Activated T-helper 1 cell treated with anti-CD3 and anti-CD28 coated beads, Interleukin-12 subunit alpha, Interleukin-12 subunit beta, Interleukin-2, Interleukin-4 antibody, amounts not matched to agents 30 ng/mL and 10 ng/mL and 1 ng/mL, durations not matched to agents 14 hours and 24 hours and 36 hours (primary cell): ENCODE measurements around the gene OR10H2. TPM values are rescaled to one million over a fixed set of nuclear protein-coding genes. Genes with fewer than 3 reads are reported as not detected.
"Not testable (repeated sequence)": the region's sequence is repeated elsewhere in the genome, so short reads cannot be mapped to it uniquely, and the experiment has no call there.

ENCODE experiments used
- DNase-seq: peaks from one replicate; pipeline ENCODE4 v3.0.0; 2021; ENCODE audit warnings: low spot score
- H3K27ac Mint-ChIP-seq: one replicate; pipeline ENCODE4 v1.8.0; 2021; ENCODE audit warnings: mild to moderate bottlenecking, mixed read lengths
- H3K27me3 Mint-ChIP-seq: one replicate; pipeline ENCODE4 v1.8.0; 2022; ENCODE audit warnings: mild to moderate bottlenecking, moderate library complexity, mixed read lengths; ENCODE audit not compliant: insufficient read depth
- H3K36me3 Mint-ChIP-seq: one replicate; pipeline ENCODE4 v1.8.0; 2021; ENCODE audit warnings: low read depth, mixed read lengths
- H3K4me1 Mint-ChIP-seq: one replicate; pipeline ENCODE4 v1.8.0; 2021; ENCODE audit warnings: low read depth, mixed read lengths
- H3K4me3 Mint-ChIP-seq: one replicate; pipeline ENCODE4 v1.8.0; 2021; ENCODE audit warnings: mild to moderate bottlenecking, moderate library complexity, mixed read lengths
- H3K9me3 Mint-ChIP-seq: one replicate; pipeline ENCODE4 v1.8.0; 2021; ENCODE audit warnings: mixed read lengths
- intact Hi-C: fragments of 100-400 bp; cut with micrococcal nuclease; formaldehyde crosslinking; loops from one replicate; pipeline ENCODE4 v1.15.1; 2024
- total RNA-seq: library from RNA; stranded (reverse); gene quantifications from 2 replicates; pipeline ENCODE4 v1.2.3, GENCODE V29; 2022

The OR10H2 gene
- not detected in 2 replicates for total RNA-seq

- Mint-ChIP-seq H3K27me3 (peaks cover 4% of the 10 kb centered on the region), H3K36me3 (no peaks in the 10 kb centered on the region), H3K27ac (no peak within 1 kb of the TSS), H3K4me3 (no peak within 1 kb of the TSS), H3K9me3 (no peaks in the 10 kb centered on the region), H3K4me1 (no peaks in the 10 kb centered on the region)
- DNase-seq, result no peak
- intact Hi-C loops, result no loop called here
These were observed at the start of gene OR10H2 for GRCh38 chr19:15727724-15728123. TSS of gene OR10H2 (plus strand) at chr19:15728024. CDS start at chr19:15728044, 20 bp downstream.

DNA sequence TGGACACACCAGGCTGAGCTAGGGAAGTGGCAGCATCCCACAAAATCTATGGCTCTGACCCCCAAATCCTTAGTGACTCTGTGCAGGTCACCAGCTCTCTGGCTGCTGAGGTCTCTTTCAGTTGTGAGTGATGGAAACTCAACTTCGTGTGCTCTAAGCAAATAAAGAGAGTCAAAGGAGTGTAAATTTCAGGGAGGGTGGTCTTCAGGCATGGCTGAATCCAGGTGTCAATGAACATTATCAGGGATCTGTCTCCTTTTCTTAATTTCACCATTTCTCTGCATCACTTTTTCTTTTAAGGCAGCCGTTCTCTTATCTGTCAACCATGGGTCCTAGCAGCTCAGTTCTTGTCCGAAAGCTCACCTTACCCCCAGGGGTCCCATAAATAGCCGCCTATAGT is 48.7 kb upstream of the OR10H2 start:
- no peak for DNase-seq
- no peak overlapping the region for H3K27ac Mint-ChIP-seq
- H3K36me3 Mint-ChIP-seq, result peaks cover 1% of the 10 kb centered on the region
- H3K4me3 Mint-ChIP-seq, result no peak overlapping the region
- no peaks in the 10 kb centered on the region for H3K27me3 Mint-ChIP-seq
- intact Hi-C loops, result no loop called here
- H3K9me3 Mint-ChIP-seq, result peaks cover 14% of the 10 kb centered on the region
- no peaks in the 10 kb centered on the region for H3K4me1 Mint-ChIP-seq

DNA sequence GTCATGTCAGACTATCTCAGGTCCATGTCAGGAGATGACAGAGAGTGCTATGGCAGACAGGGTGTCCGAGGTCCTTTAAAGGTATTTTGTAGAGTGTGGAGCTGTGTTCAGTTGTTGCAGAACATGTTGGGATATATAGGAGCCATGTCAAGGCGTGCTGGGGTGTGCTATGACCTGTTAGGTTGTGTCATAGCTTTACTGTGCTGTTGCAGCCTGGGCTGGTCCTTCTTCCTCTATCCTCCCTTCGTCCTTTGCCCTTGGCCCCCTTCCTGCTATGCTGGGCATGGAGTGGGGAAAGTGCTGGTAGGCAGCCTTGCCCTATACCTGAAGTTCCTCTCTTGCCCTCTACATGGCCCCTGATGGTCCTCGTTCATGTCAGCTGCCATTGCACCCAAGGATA is 48.0 kb upstream of the OR10H2 start:
- intact Hi-C loops, DNase-seq, H3K36me3 Mint-ChIP-seq, H3K27ac Mint-ChIP-seq, H3K27me3 Mint-ChIP-seq, H3K4me3 Mint-ChIP-seq, H3K4me1 Mint-ChIP-seq: not testable (repeated sequence)
- peaks cover 14% of the 10 kb centered on the region for H3K9me3 Mint-ChIP-seq

GRCh38 chr19:15680478-15681322 is 47.1 kb upstream of the OR10H2 start:
- Mint-ChIP-seq H3K27me3 (no peaks in the 10 kb centered on the region), H3K4me1 (no peaks in the 10 kb centered on the region), H3K36me3 (peaks cover 1% of the 10 kb centered on the region), H3K9me3 (peaks cover 14% of the 10 kb centered on the region), H3K4me3 (no peak overlapping the region), H3K27ac (no peak overlapping the region)
- intact Hi-C loops, result no loop called here
- no peak for DNase-seq

- peaks cover 7% of the 10 kb centered on the region for H3K9me3 Mint-ChIP-seq
- H3K36me3 Mint-ChIP-seq, result no peaks in the 10 kb centered on the region
- intact Hi-C loops, result no loop called here
- no peak overlapping the region for H3K27ac Mint-ChIP-seq
- no peak for DNase-seq
- H3K4me1 Mint-ChIP-seq, result no peaks in the 10 kb centered on the region
- H3K27me3 Mint-ChIP-seq, result no peaks in the 10 kb centered on the region
- no peak overlapping the region for H3K4me3 Mint-ChIP-seq
These were observed 44.4 kb upstream of the OR10H2 start for GRCh38 chr19:15683411-15683810.

GRCh38 chr19:15684828-15685227 is 43.0 kb upstream of the OR10H2 start:
- no peak for DNase-seq
- Mint-ChIP-seq H3K27ac (no peak overlapping the region), H3K4me3 (no peak overlapping the region), H3K27me3 (no peaks in the 10 kb centered on the region), H3K36me3 (no peaks in the 10 kb centered on the region), H3K4me1 (no peaks in the 10 kb centered on the region), H3K9me3 (no peaks in the 10 kb centered on the region)
- intact Hi-C loops, result no loop called here

DNA sequence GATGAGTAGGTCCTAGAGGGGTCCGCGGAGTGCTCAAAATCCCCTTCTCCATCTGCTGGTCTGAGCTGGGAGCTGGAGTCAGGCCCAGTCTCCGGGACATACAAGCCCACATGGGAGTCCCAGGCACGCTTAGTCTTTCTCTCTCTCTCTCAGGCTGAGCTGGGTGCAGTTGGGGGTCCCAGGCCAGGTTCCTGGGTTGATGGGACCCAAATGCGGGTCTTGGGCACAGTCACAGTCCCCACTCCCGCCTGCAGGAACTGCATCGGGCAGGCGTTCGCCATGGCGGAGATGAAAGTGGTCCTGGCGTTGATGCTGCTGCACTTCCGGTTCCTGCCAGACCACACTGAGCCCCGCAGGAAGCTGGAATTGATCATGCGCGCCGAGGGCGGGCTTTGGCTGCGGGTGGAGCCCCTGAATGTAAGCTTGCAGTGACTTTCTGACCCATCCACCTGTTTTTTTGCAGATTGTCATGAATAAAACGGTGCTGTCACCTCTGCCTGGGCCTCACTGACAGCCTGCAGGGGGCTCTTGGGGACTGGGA is 31.1 kb upstream of the OR10H2 start:
- Mint-ChIP-seq H3K27me3 (peaks cover 2% of the 10 kb centered on the region), H3K4me3 (no peak overlapping the region), H3K36me3 (no peaks in the 10 kb centered on the region), H3K9me3 (no peaks in the 10 kb centered on the region), H3K27ac (no peak overlapping the region), H3K4me1 (no peaks in the 10 kb centered on the region)
- intact Hi-C loops, result no loop called here
- no peak for DNase-seq

DNA sequence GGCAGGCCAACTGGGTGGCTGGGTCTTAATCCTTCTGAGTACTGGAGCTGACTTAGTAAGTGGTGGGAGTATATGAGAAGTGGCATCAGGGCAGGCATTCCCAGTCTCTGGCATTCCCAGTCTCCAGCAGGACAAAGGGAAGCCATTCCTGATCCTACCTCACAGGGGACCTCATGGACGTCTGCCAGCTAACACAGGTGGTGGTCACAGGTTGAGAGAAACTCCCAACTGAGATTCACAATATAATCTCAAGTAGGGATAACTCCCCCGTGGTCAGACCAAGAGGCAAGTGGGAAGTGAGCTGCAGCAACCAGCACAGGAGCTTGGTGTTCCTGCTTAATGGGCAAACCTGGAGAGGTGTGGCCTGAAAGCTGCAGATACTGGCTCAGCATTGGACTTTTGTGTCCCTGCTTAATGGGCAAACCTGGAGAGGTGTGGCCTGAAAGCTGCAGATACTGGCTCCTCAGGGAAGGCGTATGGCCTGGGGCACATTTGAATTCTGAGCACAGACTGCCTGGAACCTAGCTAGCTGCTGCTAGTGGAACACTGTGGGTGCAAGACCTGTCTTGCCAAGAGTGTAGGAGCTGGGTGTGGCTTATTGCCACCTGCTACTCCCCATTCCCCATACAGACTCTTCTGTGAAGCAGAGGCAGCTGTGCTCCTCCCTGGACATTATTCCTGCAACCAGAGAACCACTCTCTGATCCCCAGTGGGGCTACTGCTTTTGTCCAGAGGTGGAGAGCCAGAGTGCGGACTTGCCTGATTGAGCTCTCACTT is 25.9 kb upstream of the OR10H2 start:
- Mint-ChIP-seq H3K4me1 (no peaks in the 10 kb centered on the region), H3K27me3 (peaks cover 7% of the 10 kb centered on the region), H3K27ac (no peak overlapping the region), H3K4me3 (no peak overlapping the region), H3K9me3 (no peaks in the 10 kb centered on the region), H3K36me3 (no peaks in the 10 kb centered on the region)
- no peak for DNase-seq
- intact Hi-C loops, result no loop called here

GRCh38 chr19:15702534-15702930 is 25.3 kb upstream of the OR10H2 start:
- H3K27ac Mint-ChIP-seq, result no peak overlapping the region
- no peaks in the 10 kb centered on the region for H3K9me3 Mint-ChIP-seq
- H3K4me1 Mint-ChIP-seq, result no peaks in the 10 kb centered on the region
- H3K4me3 Mint-ChIP-seq, result no peak overlapping the region
- H3K27me3 Mint-ChIP-seq, result peaks cover 7% of the 10 kb centered on the region
- intact Hi-C loops, result no loop called here
- H3K36me3 Mint-ChIP-seq, result no peaks in the 10 kb centered on the region
- no peak for DNase-seq

- intact Hi-C loops, result no loop called here
- H3K27me3 Mint-ChIP-seq, result peaks cover 3% of the 10 kb centered on the region
These were observed 13.2 kb upstream of the OR10H2 start for GRCh38 chr19:15714638-15715037.

GRCh38 chr19:15715642-15716041 is 12.2 kb upstream of the OR10H2 start:
- no peaks in the 10 kb centered on the region for H3K9me3 Mint-ChIP-seq
- H3K27me3 Mint-ChIP-seq, result peaks cover 2% of the 10 kb centered on the region
- H3K4me3 Mint-ChIP-seq, result no peak overlapping the region
- H3K4me1 Mint-ChIP-seq, result no peaks in the 10 kb centered on the region
- no peak for DNase-seq
- no peak overlapping the region for H3K27ac Mint-ChIP-seq
- no peaks in the 10 kb centered on the region for H3K36me3 Mint-ChIP-seq
- intact Hi-C loops, result no loop called here

More at GRCh38 chr19:15714638-15715037, 13.2 kb upstream of the OR10H2 start:
- Mint-ChIP-seq H3K4me3 (no peak overlapping the region), H3K27ac (no peak overlapping the region), H3K9me3 (no peaks in the 10 kb centered on the region), H3K36me3 (no peaks in the 10 kb centered on the region), H3K4me1 (no peaks in the 10 kb centered on the region)
- no peak for DNase-seq

DNA sequence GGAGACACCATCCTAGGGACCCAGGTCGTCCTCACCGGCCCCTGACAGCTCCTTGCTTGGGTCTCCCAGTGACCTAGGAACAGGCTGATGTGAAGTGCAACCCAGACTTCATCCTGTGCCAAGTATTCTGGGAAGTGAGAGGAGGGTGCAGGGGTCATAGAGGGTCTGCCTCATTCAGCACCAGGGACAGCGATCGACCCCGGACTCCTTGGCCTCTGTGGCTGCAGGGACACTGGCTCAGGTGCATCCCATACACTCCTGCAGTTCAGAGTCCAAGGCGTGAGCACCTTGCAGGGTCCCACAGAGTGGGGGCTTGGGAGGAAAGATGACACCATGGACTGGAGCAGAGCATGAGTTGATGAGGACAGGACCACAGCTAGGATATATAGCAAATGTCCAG is 10.0 kb upstream of the OR10H2 start:
- H3K36me3 Mint-ChIP-seq, result no peaks in the 10 kb centered on the region
- H3K9me3 Mint-ChIP-seq, result no peaks in the 10 kb centered on the region
- no peak for DNase-seq
- intact Hi-C loops, result no loop called here
- no peak overlapping the region for H3K4me3 Mint-ChIP-seq
- no peak overlapping the region for H3K27ac Mint-ChIP-seq
- H3K27me3 Mint-ChIP-seq, result peaks cover 2% of the 10 kb centered on the region
- no peaks in the 10 kb centered on the region for H3K4me1 Mint-ChIP-seq

GRCh38 chr19:15721268-15721667 is 6.6 kb upstream of the OR10H2 start:
- no peak overlapping the region for H3K4me3 Mint-ChIP-seq
- DNase-seq, result no peak
- intact Hi-C loops, result no loop called here
- no peaks in the 10 kb centered on the region for H3K9me3 Mint-ChIP-seq
- no peak overlapping the region for H3K27ac Mint-ChIP-seq
- H3K27me3 Mint-ChIP-seq, result peaks cover 6% of the 10 kb centered on the region
- no peaks in the 10 kb centered on the region for H3K36me3 Mint-ChIP-seq
- H3K4me1 Mint-ChIP-seq, result no peaks in the 10 kb centered on the region
